Measurements from ENCODE around the gene MEGF11.
"Not testable (repeated sequence)": the region's sequence is repeated elsewhere in the genome, so short reads cannot be mapped to it uniquely, and the experiment has no call there.

The MEGF11 gene

GRCh38 chr15:65980824-65981456, 272.6 kb downstream of the MEGF11 start:
- peaks cover 2% of the 10 kb centered on the region for H3K4me1 ChIP-seq (ENCODE audit: control insufficient read depth, low read depth, low read length)
- no peak overlapping the region for H3K23ac ChIP-seq (ENCODE audit: low read length)
- no peak overlapping the region for H3K27ac ChIP-seq (ENCODE audit: low read depth, low read length)
- no CpG with 5 or more reads among the region's 5 CpGs for WGBS (ENCODE audit: extremely low coverage, insufficient coverage, low lambda C conversion rate)
- H2BK120ac ChIP-seq (ENCODE audit: low read depth, low read length), result no peak overlapping the region
- no peak overlapping the region for H3K9ac ChIP-seq (ENCODE audit: low read length)
- no peak overlapping the region for H3K18ac ChIP-seq (ENCODE audit: low read length)
- H3K27me3 ChIP-seq (ENCODE audit: insufficient read depth, low read length, poor library complexity), result no peaks in the 10 kb centered on the region
- H3K4me3 ChIP-seq (ENCODE audit: low read length), result no peak overlapping the region
- H4K8ac ChIP-seq (ENCODE audit: low read depth, low read length), result no peak overlapping the region
- no peak overlapping the region for H2AK5ac ChIP-seq (ENCODE audit: low read length)
- no peak overlapping the region for H3K4me2 ChIP-seq (ENCODE audit: low read length)
- no peak overlapping the region for H2BK5ac ChIP-seq (ENCODE audit: low read length)
- H4K5ac ChIP-seq (ENCODE audit: low read length), result no peak overlapping the region
- no peaks in the 10 kb centered on the region for H3K79me1 ChIP-seq (ENCODE audit: low read length)
- peak; percentile 86 for DNase-seq
- H3K4ac ChIP-seq (ENCODE audit: low read depth, low read length), result no peak overlapping the region
- no peak overlapping the region for H2BK15ac ChIP-seq (replicated peaks; ENCODE audit: low read depth)
- no peaks in the 10 kb centered on the region for H3K79me2 ChIP-seq (ENCODE audit: control insufficient read depth, insufficient read depth, low read length)
- H3K36me3 ChIP-seq (ENCODE audit: control insufficient read depth, insufficient read depth, low read length), result no peaks in the 10 kb centered on the region
- no peak overlapping the region for H3K56ac ChIP-seq (ENCODE audit: low read length)

- no peak for DNase-seq
- Histone ChIP-seq H3K79me1 (ENCODE audit: low read length) (no peaks in the 10 kb centered on the region), H3K36me3 (ENCODE audit: control insufficient read depth, insufficient read depth, low read length) (no peaks in the 10 kb centered on the region), H2BK15ac (replicated peaks; ENCODE audit: low read depth) (no peak overlapping the region), H3K4me3 (ENCODE audit: low read length) (no peak overlapping the region), H2BK5ac (ENCODE audit: low read length) (no peak overlapping the region), H3K23ac (ENCODE audit: low read length) (no peak overlapping the region), H3K4me2 (ENCODE audit: low read length) (no peak overlapping the region), H3K4me1 (ENCODE audit: control insufficient read depth, low read depth, low read length) (peaks cover 2% of the 10 kb centered on the region), H4K8ac (ENCODE audit: low read depth, low read length) (no peak overlapping the region), H2BK120ac (ENCODE audit: low read depth, low read length) (no peak overlapping the region), H4K5ac (ENCODE audit: low read length) (no peak overlapping the region), H3K18ac (ENCODE audit: low read length) (no peak overlapping the region), H3K27ac (ENCODE audit: low read depth, low read length) (no peak overlapping the region), H3K9ac (ENCODE audit: low read length) (no peak overlapping the region), H3K27me3 (ENCODE audit: insufficient read depth, low read length, poor library complexity) (no peaks in the 10 kb centered on the region), H3K4ac (ENCODE audit: low read depth, low read length) (no peak overlapping the region), H3K56ac (ENCODE audit: low read length) (no peak overlapping the region), H3K79me2 (ENCODE audit: control insufficient read depth, insufficient read depth, low read length) (no peaks in the 10 kb centered on the region), H2AK5ac (ENCODE audit: low read length) (no peak overlapping the region)
- no CpG with 5 or more reads among the region's 2 CpGs for WGBS (ENCODE audit: extremely low coverage, insufficient coverage, low lambda C conversion rate)
Observed at GRCh38 chr15:65979837-65980236, 273.7 kb downstream of the MEGF11 start.

GRCh38 chr15:65979316-65979715, 274.2 kb downstream of the MEGF11 start:
- H3K27ac ChIP-seq (ENCODE audit: low read depth, low read length), result no peak overlapping the region
- no peak overlapping the region for H2BK15ac ChIP-seq (replicated peaks; ENCODE audit: low read depth)
- no peaks in the 10 kb centered on the region for H3K36me3 ChIP-seq (ENCODE audit: control insufficient read depth, insufficient read depth, low read length)
- no peaks in the 10 kb centered on the region for H3K79me1 ChIP-seq (ENCODE audit: low read length)
- no peak overlapping the region for H2AK5ac ChIP-seq (ENCODE audit: low read length)
- H3K79me2 ChIP-seq (ENCODE audit: control insufficient read depth, insufficient read depth, low read length), result no peaks in the 10 kb centered on the region
- no peak overlapping the region for H4K5ac ChIP-seq (ENCODE audit: low read length)
- H3K4me2 ChIP-seq (ENCODE audit: low read length), result no peak overlapping the region
- peaks cover 2% of the 10 kb centered on the region for H3K4me1 ChIP-seq (ENCODE audit: control insufficient read depth, low read depth, low read length)
- H3K27me3 ChIP-seq (ENCODE audit: insufficient read depth, low read length, poor library complexity), result no peaks in the 10 kb centered on the region
- no peak overlapping the region for H3K18ac ChIP-seq (ENCODE audit: low read length)
- no peak overlapping the region for H3K9ac ChIP-seq (ENCODE audit: low read length)
- no peak overlapping the region for H4K8ac ChIP-seq (ENCODE audit: low read depth, low read length)
- no peak overlapping the region for H3K23ac ChIP-seq (ENCODE audit: low read length)
- no peak overlapping the region for H3K4me3 ChIP-seq (ENCODE audit: low read length)
- no peak overlapping the region for H2BK120ac ChIP-seq (ENCODE audit: low read depth, low read length)
- peak; percentile 37 for DNase-seq
- no CpG with 5 or more reads among the region's 7 CpGs for WGBS (ENCODE audit: extremely low coverage, insufficient coverage, low lambda C conversion rate)
- no peak overlapping the region for H2BK5ac ChIP-seq (ENCODE audit: low read length)
- H3K56ac ChIP-seq (ENCODE audit: low read length), result no peak overlapping the region
- H3K4ac ChIP-seq (ENCODE audit: low read depth, low read length), result no peak overlapping the region

GRCh38 chr15:65978110-65978509, 275.4 kb downstream of the MEGF11 start:
- Histone ChIP-seq H2AK5ac (ENCODE audit: low read length) (no peak overlapping the region), H4K5ac (ENCODE audit: low read length) (no peak overlapping the region), H2BK5ac (ENCODE audit: low read length) (no peak overlapping the region), H3K9ac (ENCODE audit: low read length) (no peak overlapping the region), H4K8ac (ENCODE audit: low read depth, low read length) (no peak overlapping the region), H3K27ac (ENCODE audit: low read depth, low read length) (no peak overlapping the region), H3K56ac (ENCODE audit: low read length) (no peak overlapping the region), H3K79me1 (ENCODE audit: low read length) (no peaks in the 10 kb centered on the region), H3K4me2 (ENCODE audit: low read length) (no peak overlapping the region), H3K18ac (ENCODE audit: low read length) (no peak overlapping the region), H3K4ac (ENCODE audit: low read depth, low read length) (no peak overlapping the region), H3K23ac (ENCODE audit: low read length) (no peak overlapping the region), H3K4me3 (ENCODE audit: low read length) (no peak overlapping the region), H3K79me2 (ENCODE audit: control insufficient read depth, insufficient read depth, low read length) (no peaks in the 10 kb centered on the region), H3K4me1 (ENCODE audit: control insufficient read depth, low read depth, low read length) (peaks cover 2% of the 10 kb centered on the region), H3K27me3 (ENCODE audit: insufficient read depth, low read length, poor library complexity) (no peaks in the 10 kb centered on the region), H2BK120ac (ENCODE audit: low read depth, low read length) (no peak overlapping the region), H3K36me3 (ENCODE audit: control insufficient read depth, insufficient read depth, low read length) (no peaks in the 10 kb centered on the region), H2BK15ac (replicated peaks; ENCODE audit: low read depth) (no peak overlapping the region)
- WGBS (ENCODE audit: extremely low coverage, insufficient coverage, low lambda C conversion rate), result no CpG with 5 or more reads among the region's 1 CpG
- no peak for DNase-seq

GRCh38 chr15:65976196-65976595, 277.4 kb downstream of the MEGF11 start:
- H3K4ac ChIP-seq (ENCODE audit: low read depth, low read length); H2BK15ac ChIP-seq (replicated peaks; ENCODE audit: low read depth); H3K4me1 ChIP-seq (ENCODE audit: control insufficient read depth, low read depth, low read length); H3K79me2 ChIP-seq (ENCODE audit: control insufficient read depth, insufficient read depth, low read length); H4K8ac ChIP-seq (ENCODE audit: low read depth, low read length); H3K9ac ChIP-seq (ENCODE audit: low read length); H3K79me1 ChIP-seq (ENCODE audit: low read length); H3K18ac ChIP-seq (ENCODE audit: low read length); H2BK5ac ChIP-seq (ENCODE audit: low read length); H2BK120ac ChIP-seq (ENCODE audit: low read depth, low read length); H3K27ac ChIP-seq (ENCODE audit: low read depth, low read length); H2AK5ac ChIP-seq (ENCODE audit: low read length); H3K23ac ChIP-seq (ENCODE audit: low read length); H3K56ac ChIP-seq (ENCODE audit: low read length); H4K5ac ChIP-seq (ENCODE audit: low read length); H3K27me3 ChIP-seq (ENCODE audit: insufficient read depth, low read length, poor library complexity); H3K36me3 ChIP-seq (ENCODE audit: control insufficient read depth, insufficient read depth, low read length); H3K4me2 ChIP-seq (ENCODE audit: low read length); H3K4me3 ChIP-seq (ENCODE audit: low read length): not testable (repeated sequence)
- WGBS (ENCODE audit: extremely low coverage, insufficient coverage, low lambda C conversion rate), result no CpG with 5 or more reads among the region's 7 CpGs
- DNase-seq, result peak; percentile 56

DNA sequence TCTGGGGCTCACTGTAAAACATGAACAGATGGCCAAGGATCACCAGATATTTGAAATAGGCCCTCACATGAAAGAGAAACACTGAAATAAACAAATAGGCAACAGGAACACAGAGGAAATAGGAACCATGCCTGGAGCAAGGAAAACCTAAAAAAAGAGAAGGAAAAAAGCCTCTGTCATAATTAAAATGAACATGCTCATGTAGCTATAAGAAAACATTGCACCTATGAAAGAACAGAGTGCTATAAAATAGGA, 281.9 kb downstream of the MEGF11 start:
- no peaks in the 10 kb centered on the region for H3K36me3 ChIP-seq (ENCODE audit: control insufficient read depth, insufficient read depth, low read length)
- H3K27ac ChIP-seq (ENCODE audit: low read depth, low read length), result no peak overlapping the region
- H4K5ac ChIP-seq (ENCODE audit: low read length), result no peak overlapping the region
- H3K4me2 ChIP-seq (ENCODE audit: low read length), result no peak overlapping the region
- H3K9ac ChIP-seq (ENCODE audit: low read length), result no peak overlapping the region
- no peak for DNase-seq
- H3K79me2 ChIP-seq (ENCODE audit: control insufficient read depth, insufficient read depth, low read length), result no peaks in the 10 kb centered on the region
- no peak overlapping the region for H3K4ac ChIP-seq (ENCODE audit: low read depth, low read length)
- H3K23ac ChIP-seq (ENCODE audit: low read length), result no peak overlapping the region
- H3K56ac ChIP-seq (ENCODE audit: low read length), result no peak overlapping the region
- H3K27me3 ChIP-seq (ENCODE audit: insufficient read depth, low read length, poor library complexity), result no peaks in the 10 kb centered on the region
- no peak overlapping the region for H2AK5ac ChIP-seq (ENCODE audit: low read length)
- no peak overlapping the region for H2BK5ac ChIP-seq (ENCODE audit: low read length)
- H3K18ac ChIP-seq (ENCODE audit: low read length), result no peak overlapping the region
- H3K4me3 ChIP-seq (ENCODE audit: low read length), result no peak overlapping the region
- H3K79me1 ChIP-seq (ENCODE audit: low read length), result no peaks in the 10 kb centered on the region
- H4K8ac ChIP-seq (ENCODE audit: low read depth, low read length), result no peak overlapping the region
- H3K4me1 ChIP-seq (ENCODE audit: control insufficient read depth, low read depth, low read length), result no peaks in the 10 kb centered on the region
- no peak overlapping the region for H2BK15ac ChIP-seq (replicated peaks; ENCODE audit: low read depth)
- H2BK120ac ChIP-seq (ENCODE audit: low read depth, low read length), result no peak overlapping the region
